Right renal pelvis (tissue), 4 donors: ENCODE measurements around the gene PIGT. TPM values are rescaled to one million over a fixed set of nuclear protein-coding genes. Genes with fewer than 3 reads are reported as not detected.

Experiments
- DNase-seq, 4 donors: peaks; one replicate each; pipeline ENCODE4 v3.0.0-alpha.2; 2013; ENCODE audit warnings: low read depth in 4 of 4, low spot score in 3 of 4, missing footprints in 1 of 4
- polyA plus RNA-seq, 4 donors: library from polyadenylated mRNA; unstranded; fragments of 120-200 nt; gene quantifications; one replicate each; pipeline ENCODE4 v1.2.1, GENCODE V29; 2013; ENCODE audit not compliant: insufficient read length in 4 of 4

The PIGT gene
- polyA plus RNA-seq, 4 donors: 97.4 to 105 (median 103) TPM

- DNase-seq: no peak
These were observed 10.5 kb downstream of the PIGT start for GRCh38 chr20:45426320-45427016.

- no peak for DNase-seq
These were observed 11.6 kb downstream of the PIGT start for GRCh38 chr20:45427236-45428149.

DNA sequence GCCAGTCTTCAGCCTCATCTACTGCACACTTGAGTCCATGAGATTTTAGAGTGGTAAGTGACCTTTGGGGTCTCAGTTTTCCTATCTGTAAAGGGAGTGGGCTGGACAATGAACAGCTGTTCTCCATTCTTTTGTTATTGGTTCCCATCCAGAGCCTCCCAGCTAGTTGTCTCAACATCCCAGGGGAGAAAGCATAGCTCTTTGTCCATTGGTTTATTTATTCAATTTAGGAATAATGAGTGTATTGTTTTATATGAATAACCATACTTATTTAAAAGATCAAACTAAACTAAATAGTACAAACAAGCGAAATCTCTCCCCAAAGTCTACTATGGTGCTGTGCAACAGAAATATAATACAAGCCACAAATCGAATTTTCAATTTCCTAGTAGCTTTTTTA is 13.7 kb downstream of the PIGT start:
- DNase-seq: no peak

GRCh38 chr20:45432294-45432693 is 16.4 kb downstream of the PIGT start:
- DNase-seq: no peak

GRCh38 chr20:45433316-45433715 is 17.4 kb downstream of the PIGT start:
- no peak for DNase-seq

GRCh38 chr20:45433976-45434375 is 18.0 kb downstream of the PIGT start:
- DNase-seq: no peak

DNA sequence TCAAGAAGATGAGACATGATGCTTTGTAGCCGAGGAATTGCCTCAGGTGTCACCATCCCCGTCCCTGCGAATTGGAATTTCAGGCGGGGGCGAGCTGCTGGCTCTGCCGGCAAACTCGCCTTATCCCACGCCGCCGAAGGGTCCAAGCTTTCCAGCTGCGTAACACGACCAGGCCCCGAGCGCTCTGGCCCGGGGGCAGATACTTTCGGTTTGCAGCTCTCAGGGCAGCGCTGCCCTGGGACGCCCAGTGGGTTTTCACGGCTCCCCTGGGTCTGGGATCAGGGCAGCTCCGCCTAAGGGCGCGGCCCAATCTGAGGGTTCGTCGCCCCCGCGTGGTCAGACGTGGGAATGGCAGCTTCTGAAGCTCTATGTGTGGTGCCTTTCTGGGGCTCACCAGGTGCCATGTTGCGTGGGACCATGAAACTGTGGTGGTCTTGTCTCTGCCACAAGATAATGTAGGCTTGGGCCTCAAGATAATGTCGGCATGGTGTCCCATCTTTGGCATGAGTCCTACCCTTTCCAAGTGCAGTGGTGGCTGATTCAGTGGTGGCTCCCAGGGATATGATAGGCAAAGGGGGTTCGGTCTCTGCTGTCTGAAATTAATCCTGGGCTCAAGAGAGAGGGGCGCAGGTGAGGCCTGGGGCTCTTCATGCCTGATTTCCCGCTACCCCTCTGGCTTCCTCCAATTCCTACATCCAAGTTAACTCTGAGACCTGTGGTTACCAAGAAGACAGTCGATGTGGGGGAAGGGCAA is 21.0 kb downstream of the PIGT start:
- DNase-seq: peak; percentile 60 to 79 (median 68)

- no peak for DNase-seq
These were observed 24.5 kb downstream of the PIGT start for GRCh38 chr20:45440424-45440823.

DNA sequence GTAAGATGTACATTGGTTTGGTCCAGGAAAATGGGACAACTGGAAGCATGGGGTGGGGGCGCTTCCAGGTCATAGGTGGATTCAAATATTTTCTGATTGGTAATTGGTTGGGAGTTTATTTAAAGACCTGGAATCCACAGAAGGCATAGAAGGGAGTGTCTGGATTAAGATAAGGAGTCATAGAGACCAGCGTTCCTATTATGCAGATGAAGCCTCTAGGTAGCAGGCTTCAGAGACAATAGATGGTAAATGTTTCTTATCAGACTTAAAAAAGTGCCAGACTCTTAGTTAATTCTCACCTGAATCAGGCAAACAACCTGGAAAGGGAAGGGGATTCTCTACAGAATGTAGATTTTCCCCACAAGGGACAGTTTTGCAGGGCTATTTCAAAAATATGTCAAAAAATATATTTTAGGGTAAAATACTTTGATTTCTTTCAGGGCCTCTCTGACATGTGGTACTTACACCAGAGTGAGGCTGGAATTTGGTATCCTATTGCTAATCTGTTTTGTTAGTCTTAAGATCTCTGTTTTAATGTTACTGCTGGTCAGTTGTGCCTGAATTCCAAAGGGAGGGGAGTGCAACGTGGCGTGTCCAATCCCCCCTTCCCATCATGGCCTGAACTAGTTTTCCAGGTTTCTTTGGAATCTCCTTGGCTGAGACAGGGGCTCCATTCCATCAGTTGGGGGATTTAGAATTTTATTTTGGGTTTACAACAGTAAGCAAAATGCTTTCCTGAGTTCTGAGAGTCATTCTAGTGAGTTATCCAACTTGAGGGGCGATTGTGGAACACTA is 25.1 kb downstream of the PIGT start:
- DNase-seq: peak in 1 of 4 donors; percentile 19

DNA sequence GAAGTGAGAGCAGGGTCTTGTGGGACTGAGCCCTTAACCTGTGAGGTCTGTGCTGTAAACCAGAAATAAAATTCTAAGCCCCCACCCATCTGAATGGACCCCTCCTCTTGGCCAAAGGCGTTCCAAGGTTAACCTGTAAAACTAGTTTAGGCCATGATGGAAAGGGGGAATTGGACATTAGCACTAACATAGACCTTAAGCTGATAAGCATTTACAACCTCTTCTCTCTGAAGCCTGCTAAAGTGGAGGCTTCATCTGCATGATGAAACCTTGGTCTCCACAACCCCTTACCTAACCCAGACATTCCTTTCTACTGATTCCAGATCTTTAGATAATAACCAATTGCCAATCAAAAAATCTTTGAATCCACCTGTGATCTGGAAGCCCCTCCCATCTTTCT is 25.8 kb downstream of the PIGT start:
- DNase-seq: no peak

DNA sequence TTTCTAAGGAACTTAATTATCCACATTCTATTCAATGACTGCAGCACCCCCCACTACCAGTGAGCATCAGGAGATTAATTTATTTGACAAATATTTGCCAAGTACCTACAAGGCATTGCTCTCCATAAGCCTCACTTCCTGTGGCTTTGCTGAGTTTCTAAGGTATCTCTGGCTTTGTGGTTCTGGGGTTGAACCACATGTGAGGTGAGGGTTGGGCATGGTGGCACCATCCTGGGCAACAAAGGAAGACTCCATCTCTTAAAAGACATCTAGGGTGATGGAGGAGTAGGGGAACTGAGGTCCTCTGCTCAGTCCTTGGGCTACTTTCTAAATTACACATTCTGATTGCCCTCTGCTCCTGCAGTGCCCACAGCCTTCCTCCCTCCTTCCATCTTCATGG is 28.1 kb downstream of the PIGT start:
- DNase-seq: no peak

DNA sequence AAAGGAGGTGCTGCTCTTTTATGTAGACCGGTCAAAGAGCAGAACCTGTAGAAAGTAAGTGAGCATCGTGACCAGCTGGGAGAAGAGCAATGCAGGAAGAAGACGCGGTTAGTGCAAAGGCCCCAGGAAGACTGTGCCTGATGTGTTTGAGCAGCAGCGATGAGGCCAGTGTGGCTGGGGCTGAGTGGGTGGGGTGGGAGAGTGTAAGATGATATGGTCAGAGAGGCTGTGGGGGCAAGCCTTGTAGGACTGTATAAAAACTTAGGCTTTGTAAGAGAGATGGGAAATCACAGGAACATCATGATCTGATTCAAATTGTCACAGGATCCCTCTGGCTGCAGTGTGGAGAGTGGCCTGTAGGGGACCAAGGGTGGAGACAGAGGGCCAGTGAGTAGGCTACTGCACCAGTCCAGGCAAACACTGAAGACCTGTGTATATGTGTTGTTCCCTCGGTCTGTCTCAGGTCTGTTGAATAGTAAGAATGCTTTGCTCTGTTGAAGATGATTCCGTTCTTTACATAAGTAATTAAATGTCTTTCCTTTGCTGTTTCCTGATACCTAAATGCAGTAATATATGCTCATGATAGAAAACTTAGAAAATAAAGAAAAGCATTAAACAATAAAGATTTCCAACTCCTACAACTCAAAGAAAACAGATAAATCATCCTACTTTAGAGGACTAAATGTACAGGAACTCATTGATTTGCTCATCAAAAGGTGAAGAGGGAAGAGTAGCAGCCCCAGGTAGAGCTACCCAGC is 30.0 kb downstream of the PIGT start:
- DNase-seq: no peak

GRCh38 chr20:45448270-45448669 is 32.3 kb downstream of the PIGT start:
- no peak for DNase-seq

DNA sequence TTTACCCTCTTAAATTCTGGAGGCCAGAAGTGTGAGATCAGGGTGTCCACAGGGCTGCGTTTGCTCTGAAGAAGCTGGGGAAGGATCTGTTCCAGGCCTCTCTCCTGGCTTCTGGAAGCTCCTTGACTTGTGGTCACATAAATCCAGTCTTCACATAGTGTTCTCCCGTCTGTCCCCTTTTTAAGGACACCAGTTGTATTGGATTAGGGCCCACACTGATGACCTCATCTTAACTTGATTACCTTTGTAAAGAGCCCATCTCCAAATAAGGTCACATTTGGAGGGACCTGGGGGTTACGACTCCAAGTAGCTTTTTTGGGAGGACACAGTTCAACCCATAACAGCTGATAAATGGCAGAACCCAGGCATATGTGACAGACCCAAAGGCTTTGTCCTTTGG is 33.6 kb downstream of the PIGT start:
- no peak for DNase-seq

- DNase-seq: peak in 1 of 4 donors; percentile 36
These were observed 34.3 kb downstream of the PIGT start for GRCh38 chr20:45450097-45450818.

DNA sequence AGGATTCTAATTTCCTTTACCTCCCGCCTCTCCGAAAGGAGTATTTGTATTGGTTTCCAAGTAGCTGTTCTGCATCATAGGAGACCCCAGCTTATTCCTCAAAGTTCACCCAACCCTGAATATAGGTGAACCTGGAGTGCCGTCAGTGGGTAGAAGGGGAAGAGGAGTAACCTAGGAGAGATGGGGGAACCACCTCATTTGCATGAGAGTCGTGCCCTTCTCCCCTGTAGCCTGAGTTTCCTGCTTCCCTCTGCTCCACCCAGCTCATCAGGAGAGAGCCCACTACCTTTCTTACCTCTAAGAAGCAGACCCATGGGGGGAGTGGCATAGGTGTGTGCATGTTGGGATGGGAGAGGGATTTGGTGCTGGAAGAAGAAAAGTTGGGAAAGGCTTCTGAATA is 36.3 kb downstream of the PIGT start:
- DNase-seq: no peak

GRCh38 chr20:45452772-45453691 is 37.1 kb downstream of the PIGT start:
- no peak for DNase-seq

- peak in 1 of 4 donors; percentile 10 for DNase-seq
These were observed 40.7 kb downstream of the PIGT start for GRCh38 chr20:45456632-45457031.
